SIG-M5 (cell line): ENCODE results near the gene RNF114.

Source experiments
- DNase-seq: peaks from one replicate; lab custom pipeline; 2025; lab: John Stamatoyannopoulos, UW

The RNF114 gene

DNA sequence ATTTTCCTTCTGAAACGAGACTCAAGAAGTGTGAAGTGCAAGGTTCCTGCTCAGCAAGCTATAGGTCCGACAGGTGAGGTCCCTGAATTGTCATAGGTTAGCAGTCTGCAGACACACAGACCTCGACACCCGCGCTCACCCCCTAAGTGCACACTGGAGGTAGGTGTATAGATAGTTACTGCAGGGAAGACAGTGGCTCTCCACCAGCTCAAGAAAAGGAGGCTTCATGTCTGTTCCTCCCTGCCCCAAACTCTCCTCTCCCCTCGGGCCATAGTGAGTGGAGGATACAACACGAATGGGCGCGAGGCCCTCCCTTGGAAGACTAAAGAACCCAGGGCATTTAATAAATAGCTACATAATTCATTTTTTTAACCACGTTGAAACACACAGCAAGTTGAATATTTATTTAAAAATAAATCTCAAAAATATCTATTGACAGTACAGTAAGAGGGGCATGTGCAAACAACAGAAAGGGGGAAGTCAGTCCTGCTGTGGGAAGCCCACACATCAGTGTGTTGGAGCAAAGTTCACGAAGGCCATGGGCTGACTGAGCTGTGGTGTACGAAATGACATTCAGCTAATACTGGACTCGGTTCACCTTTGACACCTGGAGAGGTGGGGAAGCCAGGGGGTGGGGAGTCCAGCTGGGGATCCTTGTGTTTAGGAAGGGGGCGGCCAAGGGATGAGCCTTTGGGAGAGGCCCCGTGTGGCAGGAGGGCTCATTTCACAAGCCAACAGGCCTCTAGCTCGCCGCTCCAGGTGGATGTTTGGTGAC is 31.6 kb upstream of the RNF114 start:
- DNase-seq, result no peak

GRCh38 chr20:49905415-49906091 is 30.6 kb upstream of the RNF114 start:
- DNase-seq, result no peak

GRCh38 chr20:49906101-49906604 is 30.0 kb upstream of the RNF114 start:
- DNase-seq, result no peak

GRCh38 chr20:49906615-49907154 is 29.5 kb upstream of the RNF114 start:
- no peak for DNase-seq

DNA sequence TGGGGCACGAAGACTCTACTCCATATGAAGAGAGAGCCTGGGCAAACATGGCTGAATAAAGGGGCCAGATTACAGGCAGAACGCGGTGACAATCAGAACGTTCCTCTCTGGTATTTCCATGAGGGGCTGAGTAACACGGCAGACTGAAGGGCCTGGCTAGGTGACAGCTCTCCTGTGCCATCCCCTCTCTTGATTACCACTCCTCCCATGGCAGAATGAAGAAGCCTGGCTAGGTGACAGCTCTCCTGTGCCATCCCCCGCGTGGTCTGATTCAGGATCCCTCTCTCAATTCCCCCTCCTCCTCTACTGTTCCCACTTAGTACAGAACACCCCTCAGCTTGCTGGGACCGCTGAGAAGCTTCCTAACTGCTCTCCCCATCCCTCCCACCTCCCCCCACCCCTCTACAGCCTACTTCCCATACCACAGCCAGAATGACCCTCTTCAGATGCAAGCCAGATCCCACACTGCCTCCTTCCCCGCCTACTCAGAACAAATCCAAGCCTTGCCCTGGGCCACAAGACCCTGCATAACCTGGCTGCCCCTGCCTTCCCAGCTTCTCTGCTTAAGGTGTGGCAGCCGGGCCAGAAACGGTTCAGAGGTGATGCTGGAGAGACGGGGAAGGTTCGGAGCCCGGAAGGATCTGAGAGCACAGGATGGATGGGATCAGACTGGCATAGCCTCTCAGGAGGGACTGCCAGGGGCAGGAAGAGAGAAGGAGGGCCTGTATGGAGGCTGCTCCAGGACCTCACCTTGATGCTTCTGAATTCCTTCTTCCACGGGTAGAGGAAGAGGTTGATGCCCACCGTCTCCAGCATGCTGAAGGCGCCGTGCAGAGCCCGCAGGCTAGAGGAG is 28.6 kb upstream of the RNF114 start:
- DNase-seq, result no peak

- DNase-seq, result no peak
These were observed 28.0 kb upstream of the RNF114 start for GRCh38 chr20:49908258-49908565.

- DNase-seq, result no peak
These were observed 26.5 kb upstream of the RNF114 start for GRCh38 chr20:49909499-49910339.

DNA sequence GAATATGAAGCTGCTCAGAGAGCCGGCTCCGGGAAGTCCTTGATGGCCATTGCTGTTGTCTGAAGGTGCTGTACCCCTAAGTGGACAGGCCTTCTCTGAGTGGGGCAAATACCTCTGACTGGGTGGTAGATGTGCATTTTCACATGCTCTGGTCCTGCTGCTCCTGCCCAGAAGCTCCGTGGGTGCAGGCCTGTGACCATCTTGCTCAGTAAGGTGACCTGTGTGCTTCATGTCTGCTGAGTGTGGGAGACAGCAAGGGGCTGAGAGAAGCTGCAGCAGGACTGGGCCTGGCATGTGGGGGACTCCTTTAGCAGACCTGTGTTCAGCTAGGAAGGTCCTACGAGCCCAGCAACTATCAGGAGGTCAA is 25.9 kb upstream of the RNF114 start:
- DNase-seq, result no peak

DNA sequence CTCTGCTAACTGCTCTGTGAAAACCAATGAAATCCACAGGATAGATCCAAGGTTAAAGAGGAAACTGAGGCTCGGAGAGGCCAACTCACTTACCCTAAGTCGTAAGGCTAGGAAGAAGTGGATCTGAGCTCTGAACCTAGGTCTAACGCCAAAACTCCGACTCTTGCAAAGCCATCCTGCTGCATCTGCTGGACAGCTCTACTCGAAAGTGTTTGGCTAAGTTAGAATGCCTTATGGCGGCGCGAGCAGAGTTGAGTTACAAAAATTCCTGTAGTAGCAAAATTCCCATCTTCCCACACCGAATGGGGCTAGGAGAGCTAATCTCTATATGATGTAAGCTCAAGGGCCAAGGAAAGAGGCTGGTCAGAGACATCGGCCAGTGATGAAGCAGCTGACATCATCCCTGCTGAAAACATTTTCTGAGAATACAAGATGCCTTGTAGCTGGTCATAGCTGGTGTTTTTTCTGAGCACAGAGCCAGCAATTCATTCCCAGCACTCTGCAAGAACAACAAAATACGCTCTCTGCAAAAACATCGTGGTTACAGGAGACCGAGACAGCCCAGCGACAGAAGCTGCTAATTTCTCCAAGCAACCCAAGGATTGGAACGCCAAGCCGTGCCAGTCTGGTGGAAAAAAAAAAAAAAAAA is 22.7 kb upstream of the RNF114 start:
- no peak for DNase-seq

- DNase-seq, result no peak
These were observed 21.7 kb upstream of the RNF114 start for GRCh38 chr20:49914310-49915117.

GRCh38 chr20:49915118-49915379 is 21.1 kb upstream of the RNF114 start:
- DNase-seq, result no peak

GRCh38 chr20:49915380-49916145 is 20.6 kb upstream of the RNF114 start, which contains the start of gene SPATA2:
Gene SPATA2, minus strand, starts transcription at chr20:49915529. Its CDS starts 7,039 bp downstream, at chr20:49908490.
- DNase-seq, result peak; percentile 58

GRCh38 chr20:49916146-49917002 is 19.8 kb upstream of the RNF114 start:
- DNase-seq, result no peak

DNA sequence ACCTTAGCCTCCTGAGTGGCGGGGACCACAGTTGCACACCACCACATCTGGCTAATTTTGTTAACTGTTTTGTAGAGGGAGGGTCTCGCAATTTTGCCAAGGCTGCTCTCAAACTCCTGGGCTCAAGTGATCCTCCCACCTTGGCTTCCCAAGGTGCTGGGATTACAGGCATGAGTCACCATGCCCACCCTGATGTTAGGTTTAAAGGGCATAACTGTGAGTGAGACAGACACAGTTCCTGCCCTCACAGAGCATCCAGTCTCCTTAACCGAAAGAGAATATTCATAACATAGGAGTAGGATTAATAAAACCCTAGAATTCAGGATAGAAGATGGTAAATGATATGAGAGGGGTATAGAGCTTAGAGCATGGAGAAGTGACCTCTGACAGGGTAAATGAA is 17.8 kb upstream of the RNF114 start:
- no peak for DNase-seq

DNA sequence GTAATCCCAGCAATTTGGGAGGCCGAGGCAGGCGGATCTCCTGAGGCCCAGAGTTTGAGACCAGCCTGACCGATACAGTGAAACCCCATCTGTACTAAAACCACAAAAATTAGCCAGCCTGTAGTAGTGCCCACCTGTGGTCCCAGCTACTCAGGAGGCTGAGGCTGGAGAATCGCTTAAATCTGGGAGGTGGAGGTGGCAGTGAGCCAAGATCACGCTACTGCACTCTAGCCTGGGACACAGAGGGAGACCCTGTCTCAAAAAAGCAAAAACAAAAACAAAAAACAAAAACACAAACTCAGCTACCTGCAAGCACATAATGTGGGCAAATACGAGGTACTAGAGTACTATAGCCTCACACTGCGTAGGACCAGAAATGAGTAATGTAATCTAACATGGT is 17.2 kb upstream of the RNF114 start:
- no peak for DNase-seq

DNA sequence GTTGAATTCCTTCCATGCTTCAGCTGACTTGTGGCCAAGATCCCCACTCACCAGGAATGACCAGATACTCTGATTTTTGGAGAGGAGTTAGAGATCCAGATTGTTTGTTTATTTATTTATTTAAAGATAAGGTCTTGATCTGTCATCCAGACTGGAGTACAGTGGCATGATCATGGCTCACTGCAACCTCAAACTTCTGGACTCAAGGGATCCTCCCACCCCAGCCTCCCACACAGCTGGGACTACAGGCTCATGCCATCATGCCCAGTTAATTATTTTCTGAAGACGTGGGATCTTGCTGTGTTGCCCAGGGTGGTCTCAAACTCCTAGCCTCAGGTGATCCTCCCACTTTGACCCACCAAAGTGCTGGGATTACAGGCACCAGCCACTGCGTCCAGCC is 16.7 kb upstream of the RNF114 start:
- DNase-seq, result no peak

GRCh38 chr20:49924247-49924646 is 11.9 kb upstream of the RNF114 start:
- no peak for DNase-seq

- DNase-seq, result no peak
These were observed 10.2 kb upstream of the RNF114 start for GRCh38 chr20:49925901-49926454.
